Glutamatergic neuron (in vitro differentiated cells): ENCODE measurements around the gene MRC1. TPM values are rescaled to one million over a fixed set of nuclear protein-coding genes. Genes with fewer than 3 reads are reported as not detected.

Experiments
- DNase-seq: peaks from one replicate; pipeline ENCODE4 v3.0.0; 2022
- H3K27ac Mint-ChIP-seq: one replicate; pipeline ENCODE4 v1.8.0; 2020; ENCODE audit warnings: mild to moderate bottlenecking, mixed read lengths, inconsistent platforms; ENCODE audit not compliant: unreplicated experiment
- H3K27me3 Mint-ChIP-seq: one replicate; pipeline ENCODE4 v1.8.0; 2020; ENCODE audit warnings: mild to moderate bottlenecking, moderate library complexity, mixed read lengths, inconsistent platforms; ENCODE audit not compliant: unreplicated experiment
- H3K36me3 Mint-ChIP-seq: one replicate; pipeline ENCODE4 v1.8.0; 2020; ENCODE audit warnings: mild to moderate bottlenecking, mixed read lengths, inconsistent platforms; ENCODE audit not compliant: unreplicated experiment
- H3K4me1 Mint-ChIP-seq: one replicate; pipeline ENCODE4 v1.8.0; 2020; ENCODE audit warnings: mild to moderate bottlenecking, low read depth, mixed read lengths, inconsistent platforms; ENCODE audit not compliant: unreplicated experiment
- H3K4me3 Mint-ChIP-seq: one replicate; pipeline ENCODE4 v1.8.0; 2020; ENCODE audit warnings: mild to moderate bottlenecking, mixed read lengths, inconsistent platforms; ENCODE audit not compliant: unreplicated experiment
- H3K9me3 Mint-ChIP-seq: one replicate; pipeline ENCODE4 v1.8.0; 2020; ENCODE audit warnings: mild to moderate bottlenecking, moderate library complexity, mixed read lengths, inconsistent platforms; ENCODE audit not compliant: unreplicated experiment
- long read RNA-seq: library from polyadenylated mRNA; unstranded; transcript quantifications from one replicate; pipeline ENCODE4 v2.0.0, GENCODE V29; 2020; ENCODE audit not compliant: unreplicated experiment
- total RNA-seq: library from RNA; stranded (reverse); fragmentation: NEBNext Ultra II Directional; extraction: Animal tissue kit (Norgen Biotek cat#: 25700); gene quantifications from one replicate; pipeline ENCODE4 v1.2.1, GENCODE V29; 2021; ENCODE audit not compliant: unreplicated experiment
- TF ChIP-seq, protein P1 (sequence below): fragments of 200-600 bp; sonication (generic); IDR thresholded peaks from one replicate; pipeline ENCODE4 v1.5.0; 2021; ENCODE audit not compliant: partially characterized antibody, unreplicated experiment

MRC1 gene
- 7.9 TPM for total RNA-seq
- long read RNA-seq, result 0 reads

DNA sequence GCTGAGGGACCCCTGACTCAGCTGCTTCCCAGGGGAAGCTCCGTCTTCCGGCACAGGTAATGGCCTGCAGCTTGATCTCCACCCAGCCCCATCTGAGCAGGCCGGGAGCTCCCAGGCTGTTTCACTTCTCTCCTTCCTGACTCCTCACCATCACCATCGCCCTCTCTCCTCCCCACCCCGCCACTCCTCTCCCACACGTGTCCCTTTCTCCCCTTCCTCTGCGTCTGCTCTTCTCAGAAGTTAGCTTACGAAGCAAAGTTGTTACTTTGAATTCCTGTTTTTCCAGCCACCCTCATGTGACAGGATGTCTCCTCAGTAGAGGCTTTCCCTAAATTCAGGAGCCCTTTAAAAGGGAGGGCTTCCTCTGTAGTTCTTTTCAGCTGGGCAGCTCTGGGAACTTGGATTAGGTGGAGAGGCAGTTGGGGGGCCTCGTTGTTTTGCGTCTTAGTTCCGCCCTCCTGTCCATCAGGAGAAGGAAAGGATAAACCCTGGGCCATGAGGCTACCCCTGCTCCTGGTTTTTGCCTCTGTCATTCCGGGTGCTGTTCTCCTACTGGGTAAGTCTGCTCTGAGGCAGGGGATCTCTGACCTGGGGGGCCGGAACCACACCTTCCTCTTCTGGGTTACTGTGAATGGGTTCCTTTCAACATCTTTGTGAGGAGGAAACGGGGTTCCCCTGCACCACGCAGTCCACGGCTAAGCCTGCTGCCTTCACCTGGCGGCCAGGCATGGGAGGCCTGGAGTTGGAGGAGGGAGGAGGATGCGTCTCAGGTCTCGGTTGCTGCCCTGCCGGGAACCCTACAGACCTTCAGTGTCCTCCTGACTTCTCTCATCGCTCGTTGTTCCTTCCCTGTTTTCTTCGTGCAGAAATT lies at the start of gene MRC1:
TSS of gene MRC1 (plus strand) at position 378 of the 871 bp plus-strand sequence. CDS start at position 496, 118 bp downstream.
- TF ChIP-seq, protein P1, sequence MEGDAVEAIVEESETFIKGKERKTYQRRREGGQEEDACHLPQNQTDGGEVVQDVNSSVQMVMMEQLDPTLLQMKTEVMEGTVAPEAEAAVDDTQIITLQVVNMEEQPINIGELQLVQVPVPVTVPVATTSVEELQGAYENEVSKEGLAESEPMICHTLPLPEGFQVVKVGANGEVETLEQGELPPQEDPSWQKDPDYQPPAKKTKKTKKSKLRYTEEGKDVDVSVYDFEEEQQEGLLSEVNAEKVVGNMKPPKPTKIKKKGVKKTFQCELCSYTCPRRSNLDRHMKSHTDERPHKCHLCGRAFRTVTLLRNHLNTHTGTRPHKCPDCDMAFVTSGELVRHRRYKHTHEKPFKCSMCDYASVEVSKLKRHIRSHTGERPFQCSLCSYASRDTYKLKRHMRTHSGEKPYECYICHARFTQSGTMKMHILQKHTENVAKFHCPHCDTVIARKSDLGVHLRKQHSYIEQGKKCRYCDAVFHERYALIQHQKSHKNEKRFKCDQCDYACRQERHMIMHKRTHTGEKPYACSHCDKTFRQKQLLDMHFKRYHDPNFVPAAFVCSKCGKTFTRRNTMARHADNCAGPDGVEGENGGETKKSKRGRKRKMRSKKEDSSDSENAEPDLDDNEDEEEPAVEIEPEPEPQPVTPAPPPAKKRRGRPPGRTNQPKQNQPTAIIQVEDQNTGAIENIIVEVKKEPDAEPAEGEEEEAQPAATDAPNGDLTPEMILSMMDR, result no peak
- H3K36me3 Mint-ChIP-seq, result no peaks in the 10 kb centered on the region
- H3K27ac Mint-ChIP-seq, result no peak within 1 kb of the TSS
- no peaks in the 10 kb centered on the region for H3K27me3 Mint-ChIP-seq
- DNase-seq, result no peak
- H3K4me3 Mint-ChIP-seq, result no peak within 1 kb of the TSS
- H3K4me1 Mint-ChIP-seq, result no peaks in the 10 kb centered on the region
- H3K9me3 Mint-ChIP-seq, result peaks cover 3% of the 10 kb centered on the region

- Mint-ChIP-seq H3K4me3 (no peak overlapping the region), H3K27ac (no peak overlapping the region), H3K4me1 (no peaks in the 10 kb centered on the region), H3K27me3 (peaks cover 6% of the 10 kb centered on the region), H3K9me3 (no peaks in the 10 kb centered on the region), H3K36me3 (peaks cover 15% of the 10 kb centered on the region)
- DNase-seq, result no peak
- TF ChIP-seq, protein P1, result no peak
Measured at GRCh38 chr10:17764142-17764541, 45.0 kb upstream of the MRC1 start.

GRCh38 chr10:17765602-17766001 lies 43.5 kb upstream of the MRC1 start:
- no peak overlapping the region for H3K4me3 Mint-ChIP-seq
- H3K36me3 Mint-ChIP-seq, result peaks cover 15% of the 10 kb centered on the region
- H3K9me3 Mint-ChIP-seq, result no peaks in the 10 kb centered on the region
- H3K4me1 Mint-ChIP-seq, result no peaks in the 10 kb centered on the region
- H3K27me3 Mint-ChIP-seq, result peaks cover 6% of the 10 kb centered on the region
- no peak overlapping the region for H3K27ac Mint-ChIP-seq
- TF ChIP-seq, protein P1, result no peak
- DNase-seq, result no peak

DNA sequence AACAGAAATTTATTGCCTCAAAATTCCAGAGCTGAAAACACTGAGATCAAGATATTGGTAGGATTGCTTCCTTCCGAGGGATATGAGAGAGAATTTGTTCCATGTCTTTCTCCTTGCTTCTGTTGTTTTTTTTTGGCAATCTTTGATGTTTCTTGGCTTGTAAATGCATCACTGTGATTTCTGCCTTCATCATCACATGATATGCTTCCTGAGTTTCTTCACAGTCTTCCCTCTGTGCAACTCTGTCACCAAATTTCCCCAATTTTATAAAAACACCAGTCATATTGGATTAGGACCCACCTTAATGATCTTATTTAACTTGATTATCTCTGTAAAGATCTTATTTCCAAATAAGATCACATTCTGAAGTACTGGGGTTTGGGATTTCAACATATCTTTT lies 42.4 kb upstream of the MRC1 start:
- Mint-ChIP-seq H3K4me1 (no peaks in the 10 kb centered on the region), H3K27me3 (peaks cover 4% of the 10 kb centered on the region), H3K4me3 (no peak overlapping the region), H3K36me3 (peaks cover 13% of the 10 kb centered on the region), H3K9me3 (no peaks in the 10 kb centered on the region), H3K27ac (no peak overlapping the region)
- no peak for DNase-seq
- TF ChIP-seq, protein P1, result no peak

GRCh38 chr10:17768496-17768895 lies 40.7 kb upstream of the MRC1 start:
- Mint-ChIP-seq H3K9me3 (no peaks in the 10 kb centered on the region), H3K4me3 (no peak overlapping the region), H3K4me1 (no peaks in the 10 kb centered on the region), H3K27me3 (peaks cover 1% of the 10 kb centered on the region), H3K36me3 (peaks cover 11% of the 10 kb centered on the region), H3K27ac (no peak overlapping the region)
- no peak for DNase-seq
- TF ChIP-seq, protein P1, result no peak
